Measurements from ENCODE around the gene DPP8.

DNA sequence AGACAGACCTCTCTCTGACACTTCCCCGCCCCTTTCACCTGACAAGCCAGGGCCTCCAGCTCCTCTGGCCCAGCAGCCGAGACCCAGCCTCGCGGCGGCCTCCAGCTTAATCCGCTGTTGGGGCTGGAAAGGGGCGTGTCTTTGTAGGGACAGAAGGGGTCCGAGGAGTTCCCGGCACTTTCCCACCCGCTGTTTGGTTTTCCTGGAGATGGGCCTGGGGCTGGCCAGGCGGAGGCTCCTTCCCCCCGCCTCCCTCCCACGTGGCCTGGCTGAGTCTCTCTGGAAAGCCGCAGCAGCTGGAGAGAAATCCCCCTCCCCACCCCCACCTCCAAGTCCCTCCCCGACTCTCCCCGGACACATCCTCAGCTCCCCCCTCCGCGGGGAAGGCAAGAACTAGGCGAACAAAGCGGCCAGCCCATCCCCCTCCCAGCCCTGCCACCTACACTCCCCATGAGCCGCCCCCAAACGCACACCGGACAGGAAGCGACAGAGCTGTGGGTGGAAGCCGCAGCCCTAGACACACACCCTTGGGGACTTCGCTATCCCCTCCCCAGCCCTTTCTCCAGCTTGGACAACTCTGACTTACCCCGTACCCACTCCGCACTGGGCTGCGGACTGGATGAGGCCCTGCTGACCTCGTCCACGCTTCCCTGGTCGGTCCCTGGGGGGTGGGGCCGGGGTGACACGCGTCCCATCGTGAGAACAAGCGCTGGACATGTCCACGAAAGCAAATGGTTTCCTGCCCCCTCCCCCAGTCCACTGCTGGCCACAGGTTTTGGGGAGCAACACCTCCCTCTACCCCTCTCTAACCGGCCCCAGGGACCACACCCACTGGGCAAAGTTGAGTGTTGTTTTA is 95.9 kb downstream of the DPP8 start:
- no peak for TF ChIP-seq POLR2AphosphoS5 (IDR thresholded peaks at IDR 0.05; ENCODE audit: low read depth, low read length)
- TF ChIP-seq, protein P1, sequence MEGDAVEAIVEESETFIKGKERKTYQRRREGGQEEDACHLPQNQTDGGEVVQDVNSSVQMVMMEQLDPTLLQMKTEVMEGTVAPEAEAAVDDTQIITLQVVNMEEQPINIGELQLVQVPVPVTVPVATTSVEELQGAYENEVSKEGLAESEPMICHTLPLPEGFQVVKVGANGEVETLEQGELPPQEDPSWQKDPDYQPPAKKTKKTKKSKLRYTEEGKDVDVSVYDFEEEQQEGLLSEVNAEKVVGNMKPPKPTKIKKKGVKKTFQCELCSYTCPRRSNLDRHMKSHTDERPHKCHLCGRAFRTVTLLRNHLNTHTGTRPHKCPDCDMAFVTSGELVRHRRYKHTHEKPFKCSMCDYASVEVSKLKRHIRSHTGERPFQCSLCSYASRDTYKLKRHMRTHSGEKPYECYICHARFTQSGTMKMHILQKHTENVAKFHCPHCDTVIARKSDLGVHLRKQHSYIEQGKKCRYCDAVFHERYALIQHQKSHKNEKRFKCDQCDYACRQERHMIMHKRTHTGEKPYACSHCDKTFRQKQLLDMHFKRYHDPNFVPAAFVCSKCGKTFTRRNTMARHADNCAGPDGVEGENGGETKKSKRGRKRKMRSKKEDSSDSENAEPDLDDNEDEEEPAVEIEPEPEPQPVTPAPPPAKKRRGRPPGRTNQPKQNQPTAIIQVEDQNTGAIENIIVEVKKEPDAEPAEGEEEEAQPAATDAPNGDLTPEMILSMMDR (IDR thresholded peaks at IDR 0.05) = no peak
- no peak for TF ChIP-seq EP300 (IDR thresholded peaks at IDR 0.05; ENCODE audit: borderline replicate concordance in 1 of 2, low read depth in 1 of 2, low read length in 1 of 2)
